Adrenal gland (tissue), 5 donors: ENCODE results near the gene XKR7.

Source experiments
- POLR2A ChIP-seq, 2 donors: fragments of 450-650 bp; IDR thresholded peaks; one replicate each; pipeline ENCODE4 v1.6.1; 2017; ENCODE audit warnings: antibody characterized with exemption in 2 of 2, mild to moderate bottlenecking in 2 of 2, moderate library complexity in 1 of 2
- TF ChIP-seq, protein P1 (sequence below), 6 experiments: fragments of 450-650 bp in 4 of 6; fragments of 200-600 bp in 2 of 6; sonication (generic) in 1 of 6; IDR thresholded peaks; 1 replicate in 5 of 6; 2 replicates in 1 of 6; pipeline versions ENCODE4 v1.5.1 to v1.8.0; 2016 to 2021; ENCODE audit warnings: antibody characterized with exemption in 6 of 6, mild to moderate bottlenecking in 2 of 6, moderate library complexity in 1 of 6
- donor health status: DM: no; HTN: no; CAD: no.

DNA sequence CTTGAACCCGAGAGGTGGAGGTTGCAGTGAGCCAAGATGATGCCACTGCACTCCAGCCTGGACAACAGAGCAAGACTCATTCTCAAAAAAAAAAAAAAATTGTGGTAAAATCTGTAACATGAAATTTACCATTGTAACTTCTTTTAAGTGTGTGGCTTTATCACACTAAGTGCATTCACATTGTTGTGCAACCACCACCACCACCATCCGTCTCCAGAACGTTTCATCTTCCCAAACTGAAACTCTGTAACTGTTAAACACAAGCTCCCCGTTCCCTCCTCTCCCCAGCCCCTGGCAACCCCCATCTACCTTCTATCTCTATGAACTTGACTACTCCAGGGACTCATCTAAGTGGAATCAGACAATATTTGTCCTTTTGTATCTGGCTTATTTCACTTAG is 45.8 kb upstream of the XKR7 start:
- no peak for TF ChIP-seq POLR2A (IDR thresholded peaks at IDR 0.05)
- TF ChIP-seq, protein P1, sequence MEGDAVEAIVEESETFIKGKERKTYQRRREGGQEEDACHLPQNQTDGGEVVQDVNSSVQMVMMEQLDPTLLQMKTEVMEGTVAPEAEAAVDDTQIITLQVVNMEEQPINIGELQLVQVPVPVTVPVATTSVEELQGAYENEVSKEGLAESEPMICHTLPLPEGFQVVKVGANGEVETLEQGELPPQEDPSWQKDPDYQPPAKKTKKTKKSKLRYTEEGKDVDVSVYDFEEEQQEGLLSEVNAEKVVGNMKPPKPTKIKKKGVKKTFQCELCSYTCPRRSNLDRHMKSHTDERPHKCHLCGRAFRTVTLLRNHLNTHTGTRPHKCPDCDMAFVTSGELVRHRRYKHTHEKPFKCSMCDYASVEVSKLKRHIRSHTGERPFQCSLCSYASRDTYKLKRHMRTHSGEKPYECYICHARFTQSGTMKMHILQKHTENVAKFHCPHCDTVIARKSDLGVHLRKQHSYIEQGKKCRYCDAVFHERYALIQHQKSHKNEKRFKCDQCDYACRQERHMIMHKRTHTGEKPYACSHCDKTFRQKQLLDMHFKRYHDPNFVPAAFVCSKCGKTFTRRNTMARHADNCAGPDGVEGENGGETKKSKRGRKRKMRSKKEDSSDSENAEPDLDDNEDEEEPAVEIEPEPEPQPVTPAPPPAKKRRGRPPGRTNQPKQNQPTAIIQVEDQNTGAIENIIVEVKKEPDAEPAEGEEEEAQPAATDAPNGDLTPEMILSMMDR (IDR thresholded peaks at IDR 0.05), result no peak
